ENCODE results near the gene PIR. TPM values are rescaled to one million over a fixed set of nuclear protein-coding genes. Genes with fewer than 3 reads are reported as not detected.

PIR gene
- total RNA-seq, 2 donors from 2014 or later, result 8.9 to 20.1 TPM

DNA sequence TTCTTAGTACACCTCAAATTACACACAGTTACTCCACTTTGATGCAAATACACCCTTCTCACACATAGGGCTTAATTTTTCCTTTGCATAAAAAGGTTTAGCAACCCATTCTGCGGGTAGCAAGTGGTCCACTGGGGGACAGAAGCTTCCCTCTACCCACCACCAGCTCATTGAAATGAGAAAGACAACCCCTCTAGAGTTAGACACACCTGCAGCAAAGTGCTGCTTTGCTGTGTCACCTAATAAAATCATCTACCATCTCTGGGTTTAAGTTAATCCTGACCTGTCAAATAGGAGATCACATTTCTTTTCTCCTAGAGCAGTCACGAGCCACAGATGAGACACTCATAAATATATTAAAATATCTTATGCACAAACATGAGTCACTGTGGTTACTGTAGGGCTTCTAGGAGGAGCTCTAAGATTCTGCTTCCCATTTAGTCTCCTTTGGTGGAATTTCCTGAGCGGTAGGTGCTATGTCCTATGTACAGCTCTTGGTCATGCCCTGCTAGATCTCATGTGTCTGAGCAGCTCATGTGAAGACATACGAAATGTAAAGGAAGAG, 19.4 kb upstream of the PIR start:
- 91% methylated on average over 4 of the region's 4 CpGs for WGBS
- no peaks in the 10 kb centered on the region for H3K9me3 ChIP-seq
- H3K4me3 ChIP-seq, result no peak overlapping the region
- no peak for DNase-seq (ENCODE audit: low spot score)
- TF ChIP-seq POLR2AphosphoS5 (IDR thresholded peaks at IDR 0.05), result no peak
- TF ChIP-seq, protein P1, sequence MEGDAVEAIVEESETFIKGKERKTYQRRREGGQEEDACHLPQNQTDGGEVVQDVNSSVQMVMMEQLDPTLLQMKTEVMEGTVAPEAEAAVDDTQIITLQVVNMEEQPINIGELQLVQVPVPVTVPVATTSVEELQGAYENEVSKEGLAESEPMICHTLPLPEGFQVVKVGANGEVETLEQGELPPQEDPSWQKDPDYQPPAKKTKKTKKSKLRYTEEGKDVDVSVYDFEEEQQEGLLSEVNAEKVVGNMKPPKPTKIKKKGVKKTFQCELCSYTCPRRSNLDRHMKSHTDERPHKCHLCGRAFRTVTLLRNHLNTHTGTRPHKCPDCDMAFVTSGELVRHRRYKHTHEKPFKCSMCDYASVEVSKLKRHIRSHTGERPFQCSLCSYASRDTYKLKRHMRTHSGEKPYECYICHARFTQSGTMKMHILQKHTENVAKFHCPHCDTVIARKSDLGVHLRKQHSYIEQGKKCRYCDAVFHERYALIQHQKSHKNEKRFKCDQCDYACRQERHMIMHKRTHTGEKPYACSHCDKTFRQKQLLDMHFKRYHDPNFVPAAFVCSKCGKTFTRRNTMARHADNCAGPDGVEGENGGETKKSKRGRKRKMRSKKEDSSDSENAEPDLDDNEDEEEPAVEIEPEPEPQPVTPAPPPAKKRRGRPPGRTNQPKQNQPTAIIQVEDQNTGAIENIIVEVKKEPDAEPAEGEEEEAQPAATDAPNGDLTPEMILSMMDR (IDR thresholded peaks at IDR 0.05), result no peak
- TF ChIP-seq POLR2A (IDR thresholded peaks at IDR 0.05), result no peak
- H3K27me3 ChIP-seq (replicated peaks; ENCODE audit: insufficient read depth), result no peaks in the 10 kb centered on the region
- H3K4me1 ChIP-seq (replicated peaks), result no peaks in the 10 kb centered on the region
- no peaks in the 10 kb centered on the region for H3K36me3 ChIP-seq
- no peak overlapping the region for H3K27ac ChIP-seq
- intact Hi-C loops (cut with DNase I), result no loop called here

DNA sequence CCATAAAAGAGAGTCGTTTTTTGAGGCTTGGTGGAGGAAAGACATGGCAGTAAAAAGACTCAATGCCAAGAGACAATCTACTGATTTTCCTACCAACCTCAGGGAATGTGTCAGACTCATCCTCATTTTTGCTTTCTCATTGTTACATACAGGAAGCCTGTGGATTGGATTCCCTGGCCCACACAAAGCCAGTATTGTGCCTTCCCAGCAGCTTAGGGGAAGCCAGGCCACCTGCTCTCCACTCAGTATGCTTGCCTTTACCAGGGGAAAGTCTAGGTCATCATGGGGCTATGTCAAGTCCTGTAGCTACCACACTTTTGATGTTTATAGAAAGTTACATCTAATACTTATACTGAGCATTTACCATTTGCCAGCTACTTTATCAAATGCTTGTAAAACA, 18.4 kb upstream of the PIR start:
- H3K9me3 ChIP-seq, result no peaks in the 10 kb centered on the region
- 9% methylated on average over 1 of the region's 1 CpG for WGBS
- H3K36me3 ChIP-seq, result no peaks in the 10 kb centered on the region
- no peak overlapping the region for H3K27ac ChIP-seq
- DNase-seq (ENCODE audit: low spot score), result no peak
- no peaks in the 10 kb centered on the region for H3K4me1 ChIP-seq (replicated peaks)
- H3K27me3 ChIP-seq (replicated peaks; ENCODE audit: insufficient read depth), result no peaks in the 10 kb centered on the region
- H3K4me3 ChIP-seq, result no peak overlapping the region
- intact Hi-C loops (cut with DNase I), result no loop called here
- TF ChIP-seq POLR2AphosphoS5 (IDR thresholded peaks at IDR 0.05), result no peak
- TF ChIP-seq, protein P1 (IDR thresholded peaks at IDR 0.05), result no peak

DNA sequence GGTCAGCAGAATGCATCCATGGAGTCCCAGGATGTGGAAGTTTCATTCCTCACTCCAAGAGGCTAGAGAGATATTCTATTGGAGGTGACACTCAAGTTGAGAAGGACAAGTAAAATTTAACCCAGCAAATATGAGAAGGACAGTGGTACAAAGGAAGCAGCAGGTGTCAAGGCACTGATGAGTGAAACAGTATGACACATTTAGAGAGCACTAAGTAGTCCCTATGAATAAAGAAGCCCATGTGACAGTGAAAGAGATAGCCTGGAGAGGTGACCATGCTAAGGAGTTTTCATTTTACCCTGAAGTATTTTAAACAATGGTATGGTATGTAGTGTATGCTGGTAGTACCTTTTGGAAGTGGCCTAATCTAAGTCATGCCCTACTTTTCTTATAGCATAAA, 16.7 kb upstream of the PIR start:
- no peak for DNase-seq (ENCODE audit: low spot score)
- Histone ChIP-seq H3K4me3 (no peak overlapping the region), H3K36me3 (no peaks in the 10 kb centered on the region), H3K27ac (no peak overlapping the region), H3K9me3 (no peaks in the 10 kb centered on the region), H3K4me1 (replicated peaks) (no peaks in the 10 kb centered on the region), H3K27me3 (replicated peaks; ENCODE audit: insufficient read depth) (no peaks in the 10 kb centered on the region)
- intact Hi-C loops (cut with DNase I), result no loop called here
- TF ChIP-seq POLR2A (IDR thresholded peaks at IDR 0.05) (no peak), POLR2AphosphoS5 (IDR thresholded peaks at IDR 0.05) (no peak)
- TF ChIP-seq, protein P1 (IDR thresholded peaks at IDR 0.05), result no peak

DNA sequence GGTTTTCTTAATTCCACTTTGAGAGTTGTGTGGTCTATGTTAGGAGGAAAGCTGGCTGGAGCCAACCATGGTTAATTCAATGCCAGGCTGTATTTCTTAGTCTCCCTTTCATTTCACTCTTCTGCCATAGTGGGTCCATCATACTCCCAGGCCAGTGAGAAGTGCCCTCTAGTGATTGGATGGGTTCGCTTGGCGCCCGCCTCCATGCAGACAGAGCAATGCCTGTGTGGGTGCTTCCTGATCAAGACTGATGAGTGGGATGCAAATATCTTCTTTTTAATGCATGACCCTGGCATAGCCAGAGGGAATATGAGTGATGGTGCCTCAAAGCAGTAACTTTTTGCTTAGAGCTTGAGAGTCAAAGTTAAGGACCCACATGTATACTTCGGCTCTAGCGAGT, 13.9 kb upstream of the PIR start:
- Histone ChIP-seq H3K27ac (no peak overlapping the region), H3K4me3 (no peak overlapping the region), H3K4me1 (replicated peaks) (no peaks in the 10 kb centered on the region), H3K36me3 (no peaks in the 10 kb centered on the region), H3K9me3 (no peaks in the 10 kb centered on the region), H3K27me3 (replicated peaks; ENCODE audit: insufficient read depth) (no peaks in the 10 kb centered on the region)
- intact Hi-C loops (cut with DNase I), result no loop called here
- DNase-seq (ENCODE audit: low spot score), result no peak
- 100% methylated on average over 5 of the region's 5 CpGs for WGBS
- no peak for TF ChIP-seq POLR2AphosphoS5 (IDR thresholded peaks at IDR 0.05)
- TF ChIP-seq, protein P1 (IDR thresholded peaks at IDR 0.05), result no peak
- TF ChIP-seq POLR2A (IDR thresholded peaks at IDR 0.05), result no peak

DNA sequence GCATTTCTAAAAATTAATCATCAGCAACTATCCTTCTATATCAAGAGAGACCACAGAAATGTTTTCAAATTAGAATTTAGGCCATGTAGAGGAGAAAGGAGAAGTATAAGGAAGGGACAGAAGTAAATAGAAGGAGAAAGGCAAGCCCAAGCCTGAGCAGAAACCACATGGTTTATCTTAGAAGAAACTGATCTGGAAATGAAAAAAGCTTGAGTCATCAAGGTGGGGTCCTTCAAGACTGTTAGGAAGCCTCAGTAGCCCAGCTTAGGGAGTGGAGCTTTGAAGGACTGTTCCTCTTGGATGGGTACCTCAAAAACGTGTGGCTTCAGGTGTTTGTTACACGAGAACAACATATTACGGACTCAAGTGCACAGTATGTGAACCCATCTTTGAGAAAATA, 12.0 kb upstream of the PIR start:
- intact Hi-C loops (cut with DNase I), result no loop called here
- Histone ChIP-seq H3K4me1 (replicated peaks) (no peaks in the 10 kb centered on the region), H3K27ac (no peak overlapping the region), H3K4me3 (no peak overlapping the region), H3K9me3 (no peaks in the 10 kb centered on the region), H3K36me3 (no peaks in the 10 kb centered on the region), H3K27me3 (replicated peaks; ENCODE audit: insufficient read depth) (no peaks in the 10 kb centered on the region)
- DNase-seq (ENCODE audit: low spot score), result no peak
- 68% methylated on average over 3 of the region's 3 CpGs for WGBS
- TF ChIP-seq, protein P1 (IDR thresholded peaks at IDR 0.05), result no peak
- no peak for TF ChIP-seq POLR2AphosphoS5 (IDR thresholded peaks at IDR 0.05)
- no peak for TF ChIP-seq POLR2A (IDR thresholded peaks at IDR 0.05)
